Hepatocyte (in vitro differentiated cells): ENCODE data around the gene GPR21.

Experiments used
- CTCF ChIP-seq: fragments of 200-600 bp; sonication (generic); IDR thresholded peaks from 2 replicates; pipeline ENCODE4 v1.5.1; 2016; ENCODE audit warnings: antibody characterized with exemption, mild to moderate bottlenecking; ENCODE audit not compliant: poor library complexity
- EZH2 ChIP-seq: fragments of 200-600 bp; sonication (generic); IDR thresholded peaks from 2 replicates; pipeline ENCODE4 v1.6.1; 2016; ENCODE audit warnings: antibody characterized with exemption, mild to moderate bottlenecking, borderline replicate concordance

- no peak for TF ChIP-seq CTCF
- TF ChIP-seq EZH2: no peak
Measured at GRCh38 chr9:123043081-123043939, 9.8 kb downstream of the GPR21 start.
